GM18499 (cell line): ENCODE measurements around the gene PER1.

Experiments used
- ATAC-seq: cut with Tn5 transposase; IDR thresholded peaks from one replicate; pipeline ENCODE4 v1.9.1; 2021; ENCODE audit warnings: moderate number of reproducible peaks; ENCODE audit not compliant: insufficient read depth, unreplicated experiment

PER1 gene

DNA sequence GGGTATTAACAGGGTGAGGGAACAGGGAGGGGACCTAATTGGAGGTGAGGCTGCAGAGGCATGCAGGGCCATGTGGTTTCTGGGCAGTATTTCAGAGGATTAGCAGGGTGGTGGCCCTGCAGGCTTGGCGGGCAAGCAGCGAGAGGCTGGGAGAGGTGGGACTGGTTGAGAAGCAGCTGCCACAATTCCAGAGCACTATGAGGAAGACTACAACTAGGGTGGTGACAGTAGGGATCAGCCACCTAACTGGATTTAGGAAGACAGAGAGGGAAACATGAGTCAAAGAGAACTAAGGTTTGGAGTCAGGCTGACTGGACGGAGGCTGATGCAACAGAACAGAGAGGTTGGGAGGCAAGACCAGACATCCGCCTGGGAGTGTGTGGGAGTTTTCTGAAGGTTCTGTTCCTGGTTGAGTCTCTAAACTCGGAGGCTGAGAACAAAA is 46.2 kb downstream of the PER1 start:
- no peak for ATAC-seq

DNA sequence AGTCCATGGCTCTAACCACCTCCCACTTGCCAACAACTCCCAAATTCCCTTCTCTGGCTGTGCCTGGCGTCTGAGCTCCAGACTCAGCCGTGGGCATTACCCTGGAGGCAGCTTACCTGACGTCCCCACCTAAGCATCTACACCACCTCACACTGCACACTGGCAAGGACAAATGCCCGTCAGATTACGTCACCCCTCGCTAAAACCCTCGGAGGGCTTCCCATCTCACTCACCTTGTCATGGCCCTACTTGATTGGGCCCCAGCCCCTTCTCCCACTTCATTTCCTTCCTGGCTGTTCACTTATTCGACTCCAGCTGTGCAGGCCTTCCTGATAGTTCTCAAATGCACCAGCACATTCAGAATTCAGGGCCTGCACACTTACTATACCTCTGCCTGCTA is 47.3 kb downstream of the PER1 start:
- ATAC-seq: no peak

DNA sequence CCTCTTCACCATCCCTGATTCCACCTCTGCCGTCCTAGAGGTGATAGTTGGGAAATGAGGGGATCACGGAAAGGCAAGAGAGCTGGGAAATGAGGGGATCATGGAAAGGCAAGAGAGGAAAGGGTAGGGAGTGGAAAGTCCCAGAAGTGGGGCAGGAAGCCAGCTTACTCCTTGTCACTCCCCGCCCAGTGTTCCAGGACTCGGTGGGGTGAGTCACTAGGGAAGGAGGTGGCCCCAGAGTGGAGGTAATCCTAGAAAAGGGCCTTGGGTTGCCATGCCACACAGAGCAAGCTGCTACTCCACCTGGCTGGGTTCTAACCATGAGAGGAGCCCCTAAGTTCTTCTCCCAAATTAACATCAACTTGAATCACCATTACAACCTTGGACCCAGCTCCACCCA is 48.7 kb downstream of the PER1 start:
- no peak for ATAC-seq

DNA sequence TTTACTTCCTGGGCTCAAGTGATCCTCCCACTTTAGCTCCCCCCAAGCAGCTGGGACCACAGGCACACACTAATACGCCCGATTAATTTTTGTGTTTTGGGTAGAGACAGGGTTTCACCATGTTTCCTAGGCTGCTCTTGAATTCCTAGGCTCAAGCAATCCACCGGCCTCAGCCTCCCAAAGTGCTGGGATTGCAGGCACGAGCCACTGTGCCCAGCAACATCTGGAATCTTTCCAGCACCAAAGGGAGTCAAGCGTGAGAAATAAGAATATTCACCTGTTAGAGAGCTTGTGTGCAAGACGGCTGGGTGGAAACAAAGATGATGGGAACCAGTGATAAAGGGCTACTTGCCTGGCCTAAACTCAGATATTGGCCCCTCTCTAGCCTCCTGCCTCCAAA is 50.5 kb downstream of the PER1 start:
- ATAC-seq: no peak

DNA sequence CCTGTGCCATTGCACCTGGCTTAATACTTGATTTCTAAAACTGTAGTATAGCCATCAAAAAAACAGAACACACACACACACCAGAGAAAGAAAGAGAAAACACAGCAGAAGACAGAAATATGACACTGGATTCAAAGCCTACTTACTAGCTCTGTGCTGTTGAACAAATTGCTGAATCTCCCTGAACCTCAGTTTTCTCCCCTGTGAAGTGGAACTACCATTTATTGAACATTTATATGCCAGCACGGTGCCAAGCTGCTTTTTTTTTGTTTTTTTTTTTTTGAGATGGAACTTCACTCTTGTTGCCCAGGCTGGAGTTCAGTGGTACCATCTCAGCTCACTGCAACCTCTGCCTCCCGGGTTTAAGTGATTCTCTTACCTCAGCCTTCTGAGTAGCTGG is 51.4 kb downstream of the PER1 start:
- no peak for ATAC-seq

DNA sequence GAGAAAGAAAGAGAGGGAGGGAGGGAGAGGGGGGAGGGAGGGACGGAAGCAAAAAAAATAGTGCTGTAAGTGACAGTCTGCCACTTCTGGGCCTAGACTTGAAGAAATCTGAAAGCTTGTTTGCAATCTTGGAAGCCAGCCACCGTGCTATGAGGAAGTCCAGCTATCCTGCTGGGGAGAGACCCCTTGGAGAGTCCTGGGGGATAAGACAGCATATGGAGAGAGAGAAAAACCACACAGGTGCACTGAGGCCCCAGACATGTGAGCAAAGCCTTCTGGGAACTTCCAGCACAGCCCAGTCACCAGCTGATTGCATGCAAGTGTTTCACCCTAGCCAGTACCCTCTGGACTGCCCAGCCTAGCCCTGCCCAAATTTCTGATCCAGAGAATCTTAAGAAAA is 52.1 kb downstream of the PER1 start:
- ATAC-seq: no peak

DNA sequence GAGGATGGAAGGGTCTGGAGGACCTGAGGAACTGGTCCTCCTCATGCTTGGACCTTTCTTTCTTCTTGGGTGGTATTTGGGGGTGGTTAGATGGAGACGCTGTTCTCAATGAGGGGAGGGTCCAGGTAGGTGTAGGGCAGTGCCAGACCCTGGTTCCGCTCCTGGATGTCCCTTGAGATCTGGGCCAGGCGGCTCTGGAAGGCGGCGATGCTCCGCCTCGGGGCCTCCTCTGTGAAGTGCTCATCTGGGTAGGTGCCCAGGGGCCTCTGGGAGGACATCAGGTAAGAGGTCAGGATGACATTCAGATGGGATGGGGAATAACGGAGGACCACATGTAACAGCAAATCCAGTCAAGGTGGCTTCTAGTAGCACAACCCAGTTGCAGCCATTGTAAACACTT is 55.7 kb downstream of the PER1 start:
- no peak for ATAC-seq

DNA sequence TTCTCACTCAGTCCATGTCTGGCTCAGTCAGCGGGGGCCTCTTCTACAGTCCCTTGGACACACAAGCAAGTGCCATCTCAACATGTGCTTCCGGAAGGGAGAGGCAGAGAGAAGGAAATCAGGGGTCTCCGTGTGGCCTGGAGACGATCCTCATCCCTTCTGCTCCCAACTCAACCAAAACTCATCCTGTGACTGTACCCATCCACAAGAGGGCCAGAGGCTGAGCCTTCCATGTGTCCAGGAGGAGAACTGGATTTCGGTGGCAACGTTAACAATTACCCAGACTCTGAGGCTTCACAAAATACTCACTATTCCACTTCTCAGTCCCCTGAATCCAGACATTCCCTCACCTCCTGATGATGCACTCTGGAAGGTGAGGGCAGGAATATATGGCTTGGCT is 56.8 kb downstream of the PER1 start:
- no peak for ATAC-seq

DNA sequence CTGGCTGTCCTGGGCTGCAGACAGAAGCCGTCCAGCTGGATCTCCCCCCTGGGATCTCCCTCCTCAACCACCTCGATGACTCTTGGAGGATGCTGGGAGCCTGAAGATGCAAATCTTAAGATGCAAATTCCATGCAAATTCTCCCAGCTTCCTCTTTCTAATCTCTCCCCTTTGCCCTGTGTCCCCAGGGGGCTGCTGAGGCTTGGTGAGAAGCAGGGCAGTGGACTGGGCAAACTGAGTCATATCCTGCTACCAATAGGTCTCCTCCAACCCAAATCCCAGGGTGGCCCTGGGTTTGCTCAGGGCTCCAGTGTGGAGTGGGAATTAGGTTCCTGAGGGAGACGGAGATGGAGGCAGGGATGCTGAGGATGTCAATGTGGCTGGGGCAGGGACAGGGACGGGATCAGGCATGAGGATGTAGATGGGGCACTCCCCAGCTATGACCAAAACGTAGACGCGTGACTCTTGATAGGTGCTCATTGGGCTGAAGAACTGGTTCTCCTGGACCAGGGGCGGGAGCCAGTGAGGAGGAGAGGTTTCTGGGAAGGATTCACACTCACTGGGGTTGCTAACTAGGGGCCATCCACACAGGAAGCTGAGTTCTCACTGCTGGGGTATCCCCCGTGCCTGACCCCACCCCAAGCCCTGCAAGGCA is 61.0 kb downstream of the PER1 start:
- ATAC-seq: no peak
